NOMO-1 (cell line): ENCODE data around the gene ONECUT1.

Source experiments
- DNase-seq, 2 experiments: peaks; one replicate each; lab custom pipeline; 2025; ENCODE audit not compliant: unreplicated experiment in 2 of 2; lab: John Stamatoyannopoulos, UW

Gene ONECUT1

DNA sequence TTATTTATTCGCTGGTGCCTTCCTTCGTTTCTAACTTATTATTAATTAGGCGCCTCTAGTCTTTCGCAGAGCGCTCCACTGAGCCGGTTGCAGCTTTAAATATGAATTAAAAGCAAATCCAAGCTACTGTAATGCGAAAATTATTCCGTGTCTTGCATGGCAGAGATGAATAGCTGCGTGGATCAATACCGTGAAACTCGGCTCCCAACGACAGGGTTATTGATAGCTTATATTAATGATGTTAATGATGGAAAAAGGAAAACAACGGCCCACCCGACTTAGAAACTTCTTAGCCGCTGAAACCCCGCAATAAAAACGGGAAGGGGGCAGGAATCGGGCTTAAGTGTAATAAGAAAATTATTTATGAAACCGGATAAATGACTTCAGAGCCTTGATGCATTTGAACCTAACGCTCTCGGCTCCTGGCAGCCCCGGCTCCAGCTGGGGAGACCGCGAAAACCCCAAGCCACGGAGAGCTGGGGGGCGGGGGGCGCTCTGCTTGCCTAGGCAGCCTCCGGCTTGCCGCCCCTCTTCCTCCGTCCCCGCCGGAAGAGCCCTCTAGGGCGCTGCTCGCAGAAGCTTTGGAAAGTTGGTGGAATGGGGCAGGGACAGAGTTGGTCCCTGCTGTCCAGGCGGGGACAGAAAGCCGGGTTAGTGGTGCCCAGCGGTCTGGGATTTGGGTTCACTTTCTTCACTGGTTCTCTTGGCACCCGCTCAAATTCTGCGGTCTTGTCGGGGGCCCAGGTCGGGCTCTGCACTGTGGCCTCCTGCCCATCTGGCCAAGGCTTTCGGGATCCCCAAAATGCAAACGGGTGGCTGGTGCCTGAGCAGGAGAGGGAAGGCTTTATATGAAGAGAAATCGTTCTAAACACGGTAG is 7.7 kb upstream of the ONECUT1 start:
- DNase-seq = no peak

DNA sequence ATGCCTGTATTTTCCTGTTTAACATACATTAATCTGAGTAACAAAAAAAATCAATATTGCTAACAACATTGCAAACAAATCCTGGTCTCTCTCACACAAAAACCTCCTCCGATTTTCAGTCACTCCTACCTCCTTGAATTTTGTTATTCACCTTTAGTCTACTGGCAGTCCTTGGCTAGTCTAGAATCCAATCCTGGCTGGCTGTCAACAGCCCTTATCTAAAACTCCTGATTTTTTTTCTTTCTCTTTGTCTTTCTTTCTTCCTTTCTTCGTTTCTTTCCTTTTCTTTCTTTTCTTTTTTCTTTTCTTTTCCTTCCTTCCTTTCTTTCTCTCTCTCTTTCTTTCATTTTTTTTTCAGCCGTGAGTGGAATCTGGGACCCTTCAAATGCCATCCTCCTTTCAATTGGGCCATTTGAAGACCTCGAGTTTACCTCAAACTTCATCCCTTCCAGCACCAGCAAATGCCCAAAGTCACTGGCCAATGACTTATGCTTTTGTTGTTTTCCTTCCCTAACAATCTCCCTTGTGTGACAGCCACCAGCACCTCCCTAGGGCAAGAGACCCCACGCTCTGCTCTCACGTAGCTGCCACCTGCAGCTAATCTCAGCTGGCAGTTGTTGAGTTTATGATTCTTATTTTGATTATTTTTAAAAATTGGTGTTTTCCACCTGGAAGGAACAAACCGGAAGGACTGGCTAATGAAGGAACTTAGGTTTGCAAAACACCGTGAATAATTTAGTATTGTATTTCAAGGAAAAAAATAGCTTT is 6.8 kb upstream of the ONECUT1 start:
- DNase-seq = no peak

DNA sequence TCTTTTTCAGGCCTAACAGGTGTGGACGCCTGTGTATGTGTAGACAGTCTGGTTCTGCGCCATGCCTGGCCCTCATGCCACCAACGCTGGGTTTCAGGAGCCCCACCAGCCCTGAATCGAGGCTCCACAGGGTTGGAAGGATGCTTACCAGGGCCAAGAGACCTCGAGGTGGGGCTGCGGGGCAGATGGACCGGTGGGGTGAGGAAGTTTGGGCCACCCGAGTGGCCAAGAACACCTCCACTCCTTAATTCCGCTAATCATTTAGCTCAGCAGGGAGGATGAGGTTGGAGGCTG is 6.0 kb upstream of the ONECUT1 start:
- DNase-seq = no peak

DNA sequence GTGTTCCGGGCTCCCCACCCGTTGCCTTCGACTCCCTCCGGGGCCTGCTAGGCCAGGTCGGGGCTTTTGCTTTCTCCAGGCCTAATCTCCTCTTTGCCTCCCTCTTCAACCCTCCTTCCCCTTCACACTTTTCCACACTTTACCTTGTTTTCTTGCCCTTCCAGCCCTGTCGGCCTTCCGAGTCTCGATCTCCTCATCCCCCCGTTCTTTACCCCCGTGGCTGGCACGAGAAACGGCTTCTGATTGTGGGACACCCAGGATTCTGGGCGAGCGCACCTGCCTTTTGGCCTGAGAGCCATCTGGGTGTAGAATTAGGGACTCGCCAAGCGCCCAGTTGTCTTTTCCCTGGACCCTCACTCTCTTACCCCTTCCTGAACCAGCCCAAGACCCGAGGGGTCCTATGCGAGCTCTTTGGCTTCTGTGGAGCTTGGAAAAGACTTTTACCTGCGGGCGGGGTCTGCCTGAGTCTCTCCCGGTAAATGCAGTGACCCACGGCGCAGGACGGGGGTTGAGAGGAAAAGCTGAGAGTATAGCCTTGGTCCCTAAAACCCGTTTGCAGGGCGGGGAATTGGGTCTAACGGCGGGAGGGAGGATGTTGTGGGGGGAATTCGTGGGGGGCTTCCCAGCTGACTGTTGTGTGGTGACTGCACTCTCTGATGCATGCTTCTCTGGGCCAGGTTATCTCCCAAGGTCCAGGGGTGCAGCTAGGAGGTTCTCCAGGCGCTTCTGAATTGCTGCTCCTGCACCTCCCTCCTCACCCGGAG is 5.5 kb upstream of the ONECUT1 start:
- DNase-seq = no peak

DNA sequence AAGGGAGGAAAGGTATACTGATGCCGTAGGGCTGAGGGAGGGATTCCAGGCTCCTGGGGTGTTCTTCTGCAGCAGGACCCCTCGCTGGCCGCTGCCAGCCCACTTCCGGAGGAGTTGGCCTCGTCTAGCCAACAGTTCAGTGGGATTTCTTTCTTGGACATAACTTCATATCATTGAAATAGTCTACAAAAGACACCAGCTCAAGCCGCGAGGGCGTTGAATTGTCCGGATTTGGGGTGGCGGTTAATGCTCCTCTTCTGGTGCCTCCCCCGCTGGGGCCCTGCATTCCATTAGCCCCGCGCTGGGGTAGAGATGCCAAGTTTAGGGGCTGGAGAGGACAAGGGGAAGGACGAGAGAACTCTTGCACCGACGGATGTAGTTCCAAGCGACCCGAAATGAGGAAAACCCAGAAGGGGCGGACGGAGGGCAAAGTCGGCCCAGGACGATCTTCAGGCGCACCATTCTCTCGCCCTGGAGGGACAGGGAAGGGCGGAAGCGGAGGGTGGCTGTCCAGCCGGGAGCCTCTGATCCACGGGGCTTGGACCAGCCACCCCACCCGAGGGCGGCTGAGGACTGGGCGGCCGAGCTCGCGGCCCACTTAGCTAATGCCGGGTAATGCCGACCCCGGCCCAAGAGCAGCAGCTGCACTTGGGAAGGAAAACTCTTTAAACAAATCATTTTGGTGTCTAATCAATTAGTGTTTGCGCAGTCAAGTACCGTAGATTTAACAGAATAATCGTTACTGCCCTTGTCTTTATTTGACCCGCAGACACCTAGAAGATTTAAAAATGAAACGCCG is 4.7 kb upstream of the ONECUT1 start:
- no peak for DNase-seq

GRCh38 chr15:52791776-52792175 is 1.6 kb upstream of the ONECUT1 start:
- DNase-seq = no peak

DNA sequence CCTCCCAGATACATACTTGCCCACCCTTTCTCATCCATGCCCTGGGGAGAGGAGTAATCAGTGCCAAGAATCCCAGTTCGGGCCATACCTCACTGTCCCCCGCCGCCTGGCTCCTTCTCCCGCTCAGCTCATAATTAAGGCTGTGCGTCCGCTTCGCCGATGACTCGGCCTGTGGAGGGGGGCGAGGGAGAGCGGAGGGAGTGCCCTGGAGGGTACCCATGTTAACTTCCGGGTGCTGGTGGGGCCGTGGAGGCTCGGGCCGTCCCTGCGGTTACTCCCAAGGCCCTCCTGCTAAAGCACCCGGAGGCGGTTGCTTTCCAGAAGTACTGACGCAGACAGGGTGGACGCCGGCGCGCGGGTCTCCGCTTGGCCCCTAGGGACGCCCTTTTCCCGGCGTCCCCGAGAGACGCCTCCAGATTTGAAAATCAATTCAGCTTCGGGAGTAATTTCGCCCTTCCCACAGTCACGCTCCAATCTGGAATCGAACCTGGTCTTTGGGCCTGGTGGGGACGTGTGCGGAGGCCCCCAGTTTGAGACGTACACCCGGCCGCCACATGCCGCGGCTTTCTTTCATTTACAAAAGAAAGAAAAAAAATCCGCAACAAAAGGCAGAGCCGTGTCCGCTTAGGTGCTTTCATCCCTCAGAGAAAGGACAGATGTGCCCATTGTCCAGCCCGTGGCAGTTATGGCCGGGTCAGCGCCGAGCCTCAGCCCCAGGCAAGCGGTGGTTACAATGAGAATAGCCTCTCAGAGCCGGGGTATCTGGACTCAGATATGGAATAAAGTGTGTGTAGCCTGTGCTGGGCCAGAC is 1.0 kb upstream of the ONECUT1 start:
- no peak for DNase-seq

- DNase-seq = no peak
Measured at GRCh38 chr15:52789601-52790168, 451 bp downstream of the ONECUT1 start.

- no peak for DNase-seq
Measured at GRCh38 chr15:52789008-52789600, 1.0 kb downstream of the ONECUT1 start.

DNA sequence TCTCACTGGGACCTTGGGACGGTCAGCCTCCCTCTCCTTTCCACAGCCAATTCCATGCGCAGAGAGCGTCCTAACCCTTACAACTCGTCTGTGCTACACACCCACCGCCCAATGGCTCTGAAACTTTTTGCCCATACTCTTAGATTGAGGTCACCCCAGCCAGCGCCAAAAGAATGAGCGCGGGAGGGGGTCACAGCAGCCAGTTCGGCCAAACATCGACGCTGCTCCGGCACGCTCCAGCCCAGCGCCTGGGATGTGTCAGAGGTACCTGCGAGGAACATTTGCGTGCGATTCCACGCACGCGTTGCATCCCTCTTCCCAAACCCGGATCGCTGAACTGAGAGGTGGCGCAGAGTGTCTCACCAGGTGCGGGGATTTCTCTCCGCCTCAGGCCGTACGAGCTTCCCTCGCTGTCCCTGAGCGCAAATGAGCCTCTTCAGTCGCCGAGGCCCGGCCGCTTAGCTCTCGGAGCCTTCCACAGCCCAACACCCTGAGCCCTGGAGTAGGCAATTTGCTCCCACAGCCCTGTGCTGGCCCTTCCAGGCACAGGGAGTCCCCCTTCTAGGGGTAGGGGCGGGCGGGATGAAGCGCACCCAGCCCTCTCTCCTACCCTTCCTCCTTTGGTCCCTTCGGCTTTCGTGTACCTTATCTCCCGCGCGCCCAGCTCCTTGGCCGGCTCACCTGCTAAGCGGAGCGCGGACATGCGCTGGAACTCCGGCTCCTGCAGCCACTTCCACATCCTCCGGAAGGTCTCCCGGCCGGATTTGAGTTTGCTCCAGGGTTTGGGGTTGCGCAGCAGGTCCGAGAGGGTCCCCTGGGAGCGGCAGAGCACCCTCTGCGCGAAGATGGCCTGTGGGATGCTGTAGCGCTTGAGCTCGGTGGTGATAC is 1.8 kb downstream of the ONECUT1 start:
- DNase-seq = no peak

GRCh38 chr15:52787549-52788098 is 2.5 kb downstream of the ONECUT1 start:
- no peak for DNase-seq

- DNase-seq = no peak
Measured at GRCh38 chr15:52787123-52787503, 3.0 kb downstream of the ONECUT1 start.

- DNase-seq = no peak
Measured at GRCh38 chr15:52786436-52787122, 3.6 kb downstream of the ONECUT1 start.

- no peak for DNase-seq
Measured at GRCh38 chr15:52785672-52786406, 4.3 kb downstream of the ONECUT1 start.

DNA sequence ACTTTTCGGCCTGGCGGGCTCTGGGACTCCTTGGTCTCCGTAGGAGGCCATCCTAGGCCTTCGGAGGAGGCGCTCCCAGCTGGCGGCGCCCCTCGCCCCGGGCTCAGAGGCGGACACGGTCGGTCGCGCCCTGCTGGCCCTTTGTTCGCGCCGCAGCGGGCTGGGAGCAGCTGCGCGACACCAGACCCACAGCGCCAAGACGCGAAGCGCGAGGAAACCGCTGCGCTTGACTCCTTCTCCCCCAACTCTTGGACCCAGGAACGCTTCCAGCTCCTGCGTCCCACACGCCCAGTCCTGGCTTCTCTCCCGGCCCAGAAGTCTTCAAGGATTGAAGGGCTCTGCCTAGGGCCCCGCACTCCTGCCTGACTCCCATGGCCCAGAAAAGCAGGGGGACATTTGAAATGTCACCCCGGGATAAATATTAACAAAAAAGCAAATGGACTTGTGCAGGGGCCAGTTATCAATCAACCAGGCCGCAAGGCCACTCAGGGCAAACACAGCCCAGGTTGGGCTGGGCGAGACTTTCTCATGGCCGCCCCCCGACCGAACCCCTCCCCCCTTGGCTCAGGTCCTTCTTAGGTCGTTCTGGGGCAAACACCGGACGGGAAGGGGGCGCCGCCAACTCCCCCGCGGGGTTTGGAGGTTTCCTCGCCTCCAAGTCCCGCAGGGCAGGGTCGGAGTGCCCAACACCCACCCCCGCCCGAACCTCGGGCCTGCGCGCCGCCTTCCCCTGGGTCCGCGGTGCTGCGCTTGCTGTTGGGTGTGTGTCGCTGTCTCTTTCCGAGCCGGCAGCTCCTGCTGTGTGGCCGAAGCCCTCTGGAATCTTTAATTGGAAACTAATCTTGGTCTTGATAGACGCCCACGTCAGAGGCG is 5.1 kb downstream of the ONECUT1 start:
- DNase-seq = no peak
